H9 (cell line): ENCODE results near the gene CHST8. TPM values are rescaled to one million over a fixed set of nuclear protein-coding genes. Genes with fewer than 3 reads are reported as not detected.

Experiments used
- DNase-seq: peaks from one replicate; pipeline ENCODE4 v3.0.0-alpha.2; 2017
- H2AFZ ChIP-seq: one replicate; pipeline ENCODE4 v1.6.1; 2013; ENCODE audit warnings: mild to moderate bottlenecking, low read length, control low read depth, moderate library complexity
- H2AK5ac ChIP-seq: 2 replicates; pipeline ENCODE4 v1.6.1; 2013; ENCODE audit warnings: low read length, control low read depth, mixed read lengths; ENCODE audit not compliant: insufficient read length
- H2BK120ac ChIP-seq: one replicate; pipeline ENCODE4 v1.6.1; 2013; ENCODE audit warnings: low read depth, mild to moderate bottlenecking, low read length, control low read depth, inconsistent platforms; ENCODE audit not compliant: poor library complexity, severe bottlenecking
- H2BK12ac ChIP-seq: 2 replicates; pipeline ENCODE4 v1.6.1; 2013; ENCODE audit warnings: low read length, control low read depth, mixed read lengths, low read depth; ENCODE audit not compliant: insufficient read length
- H2BK15ac ChIP-seq: 2 replicates; pipeline ENCODE4 v1.6.1; 2013; ENCODE audit warnings: low read depth, low read length, control low read depth
- H2BK20ac ChIP-seq: one replicate; pipeline ENCODE4 v1.6.1; 2013; ENCODE audit warnings: low read depth, mild to moderate bottlenecking, low read length, control low read depth, inconsistent platforms; ENCODE audit not compliant: poor library complexity, severe bottlenecking
- H2BK5ac ChIP-seq: 2 replicates; pipeline ENCODE4 v1.6.1; 2013; ENCODE audit warnings: low read length, control low read depth, mixed read lengths; ENCODE audit not compliant: insufficient read length
- H3K14ac ChIP-seq: 2 replicates; pipeline ENCODE4 v1.6.1; 2013; ENCODE audit warnings: low read length, control low read depth; ENCODE audit not compliant: insufficient read depth
- H3K18ac ChIP-seq: 2 replicates; pipeline ENCODE4 v1.6.1; 2013; ENCODE audit warnings: low read depth, mild to moderate bottlenecking, mixed read lengths, low read length, control low read depth; ENCODE audit not compliant: insufficient read length
- H3K23ac ChIP-seq: 2 replicates; pipeline ENCODE4 v1.6.1; 2013; ENCODE audit warnings: low read length, control low read depth, mixed read lengths, low read depth; ENCODE audit not compliant: insufficient read length
- H3K23me2 ChIP-seq: 2 replicates; pipeline ENCODE4 v1.6.1; 2013; ENCODE audit warnings: low read depth, mild to moderate bottlenecking, mixed read lengths, low read length, control low read depth; ENCODE audit not compliant: insufficient read length, poor library complexity, severe bottlenecking
- H3K27ac ChIP-seq: 2 replicates; pipeline ENCODE4 v1.5.1; 2013; ENCODE audit warnings: low read length, control low read depth, mixed read lengths, low read depth; ENCODE audit not compliant: insufficient read length
- H3K27me3 ChIP-seq: 2 replicates; pipeline ENCODE4 v1.6.1; 2013; ENCODE audit warnings: low read length, control low read depth, inconsistent platforms; ENCODE audit not compliant: insufficient read depth
- H3K4ac ChIP-seq: 2 replicates; pipeline ENCODE4 v1.6.1; 2013; ENCODE audit warnings: low read depth, mild to moderate bottlenecking, control low read depth, inconsistent platforms, low read length, moderate library complexity
- H3K4me1 ChIP-seq: 2 replicates; pipeline ENCODE4 v1.6.1; 2013; ENCODE audit warnings: low read length, control low read depth, inconsistent platforms; ENCODE audit not compliant: insufficient read depth
- H3K4me2 ChIP-seq: 2 replicates; pipeline ENCODE4 v1.6.1; 2013; ENCODE audit warnings: low read length, control low read depth, mixed read lengths; ENCODE audit not compliant: insufficient read length, insufficient read depth
- H3K56ac ChIP-seq: 2 replicates; pipeline ENCODE4 v1.6.1; 2013; ENCODE audit warnings: low read depth, mild to moderate bottlenecking, mixed read lengths, low read length, control low read depth; ENCODE audit not compliant: insufficient read length
- H3K79me1 ChIP-seq: 2 replicates; pipeline ENCODE4 v1.6.1; 2013; ENCODE audit warnings: low read depth, mild to moderate bottlenecking, moderate library complexity, low read length, control low read depth, inconsistent platforms; ENCODE audit not compliant: insufficient read depth, poor library complexity, severe bottlenecking
- H3K79me2 ChIP-seq: 2 replicates; pipeline ENCODE4 v1.6.1; 2013; ENCODE audit warnings: low read length, control low read depth, inconsistent platforms; ENCODE audit not compliant: insufficient read depth
- H3K9ac ChIP-seq: 2 replicates; pipeline ENCODE4 v1.6.1; 2013; ENCODE audit warnings: low read length, control low read depth, mixed read lengths; ENCODE audit not compliant: insufficient read length; ENCODE audit errors: extremely low read depth
- H3K9me3 ChIP-seq: one replicate; pipeline ENCODE4 v1.6.1; 2013; ENCODE audit warnings: low read depth, low read length, inconsistent platforms; ENCODE audit not compliant: control insufficient read depth
- H3T11ph ChIP-seq: one replicate; pipeline ENCODE4 v1.6.1; 2013; ENCODE audit warnings: mild to moderate bottlenecking, low read length, control low read depth, inconsistent platforms
- H4K20me1 ChIP-seq: one replicate; pipeline ENCODE4 v1.6.1; 2013; ENCODE audit not compliant: control insufficient read depth, insufficient read length, insufficient read depth
- H4K5ac ChIP-seq: 2 replicates; pipeline ENCODE4 v1.6.1; 2013; ENCODE audit warnings: low read depth, mild to moderate bottlenecking, mixed read lengths, low read length, control low read depth; ENCODE audit not compliant: insufficient read length
- H4K8ac ChIP-seq: replicated peaks from 2 replicates; pipeline ENCODE4 v1.6.1; 2013; ENCODE audit warnings: low read length, control low read depth, mixed read lengths, low read depth; ENCODE audit not compliant: insufficient read length
- H4K91ac ChIP-seq: 2 replicates; pipeline ENCODE4 v1.6.1; 2013; ENCODE audit warnings: low read depth, mild to moderate bottlenecking, moderate library complexity, mixed read lengths, low read length, control low read depth; ENCODE audit not compliant: insufficient read length
- H3K27ac Mint-ChIP-seq, 3 experiments: 2 replicates in 2 of 3; 3 replicates in 1 of 3; pipeline ENCODE4 v1.8.0; 2020 to 2021; ENCODE audit warnings: mixed read lengths in 3 of 3, mild to moderate bottlenecking in 1 of 3, moderate library complexity in 1 of 3
- H3K27me3 Mint-ChIP-seq: 2 replicates; pipeline ENCODE4 v1.8.0; 2021; ENCODE audit warnings: low read depth, mild to moderate bottlenecking, moderate library complexity, mixed read lengths
- H3K36me3 Mint-ChIP-seq, 3 experiments: 2 replicates in 2 of 3; 3 replicates in 1 of 3; pipeline ENCODE4 v1.8.0; 2020 to 2021; ENCODE audit warnings: low read depth in 3 of 3, mixed read lengths in 3 of 3; ENCODE audit not compliant: insufficient read depth in 1 of 3
- H3K4me1 Mint-ChIP-seq, 2 experiments: 2 replicates each; pipeline ENCODE4 v1.8.0; 2020; ENCODE audit warnings: mixed read lengths in 2 of 2
- H3K4me3 Mint-ChIP-seq, 2 experiments: 2 replicates in 1 of 2; 3 replicates in 1 of 2; pipeline ENCODE4 v1.8.0; 2020 to 2021; ENCODE audit warnings: mild to moderate bottlenecking in 2 of 2, mixed read lengths in 2 of 2, moderate library complexity in 1 of 2
- H3K9me3 Mint-ChIP-seq, 2 experiments: 2 replicates in 1 of 2; 3 replicates in 1 of 2; pipeline ENCODE4 v1.8.0; 2020; ENCODE audit warnings: mild to moderate bottlenecking in 2 of 2, mixed read lengths in 2 of 2, moderate library complexity in 1 of 2
- CTCF ChIP-seq: fragments of 200-600 bp; sonication (generic); conservative IDR thresholded peaks from 3 replicates; pipeline ENCODE4 v1.8.0; 2021; ENCODE audit warnings: antibody characterized with exemption, mild to moderate bottlenecking
- WGBS: extraction: QIAGEN DNeasy Blood & Tissue Kit; methylation state at CpG from one replicate; pipeline ENCODE4 v1.1.7; 2013; ENCODE audit warnings: missing lambda C conversion rate, low lambda C conversion rate, mixed read lengths; ENCODE audit not compliant: insufficient read length; ENCODE audit errors: extremely low coverage; 5-methylcytosine and 5-hydroxymethylcytosine counted together
- total RNA-seq: library from RNA; stranded (reverse); gene quantifications from 2 replicates; pipeline ENCODE4 v1.2.1, GENCODE V29; 2021

Gene CHST8
- total RNA-seq, 1 experiment from 2014 or later = 5.1 TPM

- Histone ChIP-seq H3K56ac (no peak overlapping the region), H2AFZ (no peak overlapping the region), H3K27ac (no peak overlapping the region), H3K27me3 (no peaks in the 10 kb centered on the region), H3K4ac (no peak overlapping the region), H2BK12ac (no peak overlapping the region), H3K4me2 (no peak overlapping the region), H3K79me2 (no peaks in the 10 kb centered on the region), H4K20me1 (no peaks in the 10 kb centered on the region), H3K14ac (no peak overlapping the region), H3T11ph (no peak overlapping the region), H4K8ac (no peak overlapping the region), H2BK15ac (no peak overlapping the region), H3K79me1 (no peaks in the 10 kb centered on the region), H4K5ac (no peak overlapping the region), H2BK20ac (no peak overlapping the region), H3K23ac (no peak overlapping the region), H3K18ac (no peak overlapping the region), H2BK5ac (no peak overlapping the region), H3K23me2 (no peaks in the 10 kb centered on the region), H2AK5ac (no peak overlapping the region), H2BK120ac (no peak overlapping the region), H3K9me3 (no peaks in the 10 kb centered on the region), H3K9ac (no peak overlapping the region), H3K4me1 (no peaks in the 10 kb centered on the region; the same call in 1 of the 2 replicates), H4K91ac (no peak overlapping the region)
- DNase-seq = no peak
- Mint-ChIP-seq H3K4me1 (peaks cover 8 to 12% of the 10 kb centered on the region in 2 experiments), H3K27ac (no peak overlapping the region), H3K27me3 (no peaks in the 10 kb centered on the region; the same call in 1 of the 2 replicates), H3K4me3 (no peak overlapping the region), H3K36me3 (no peaks in the 10 kb centered on the region), H3K9me3 (no peaks in the 10 kb centered on the region)
- no peak for TF ChIP-seq CTCF
- no CpG with 5 or more reads among the region's 11 CpGs for WGBS
Measured at GRCh38 chr19:33703438-33703750, 81.6 kb downstream of the CHST8 start.
